Mesendoderm (in vitro differentiated cells): ENCODE data around the gene FAM181A.
A peak's percentile ranks its signal among the peaks of the same experiment; 100 is the strongest.

Source experiments
- DNase-seq: peaks from one replicate; pipeline ENCODE4 v3.0.0; 2013
- H2AK5ac ChIP-seq: 2 replicates; pipeline ENCODE4 v1.6.1; 2013; ENCODE audit warnings: low read length, inconsistent platforms
- H2BK120ac ChIP-seq: 2 replicates; pipeline ENCODE4 v1.6.1; 2013; ENCODE audit warnings: low read depth, mild to moderate bottlenecking, low read length, moderate library complexity, mixed read lengths
- H2BK15ac ChIP-seq: replicated peaks from 2 replicates; pipeline ENCODE4 v1.6.1; 2013; ENCODE audit warnings: low read depth, mild to moderate bottlenecking, moderate library complexity
- H2BK5ac ChIP-seq: 2 replicates; pipeline ENCODE4 v1.6.1; 2013; ENCODE audit warnings: low read length, inconsistent platforms
- H3K18ac ChIP-seq: 2 replicates; pipeline ENCODE4 v1.6.1; 2013; ENCODE audit warnings: mild to moderate bottlenecking, low read length, mixed read lengths
- H3K23ac ChIP-seq: one replicate; pipeline ENCODE4 v1.6.1; 2013; ENCODE audit warnings: low read length
- H3K27ac ChIP-seq: 2 replicates; pipeline ENCODE4 v1.5.1; 2013; ENCODE audit warnings: low read depth, mild to moderate bottlenecking, inconsistent platforms, low read length, moderate library complexity
- H3K27me3 ChIP-seq: 2 replicates; pipeline ENCODE4 v1.6.1; 2013; ENCODE audit warnings: low read length, control low read depth, mild to moderate bottlenecking, inconsistent platforms; ENCODE audit not compliant: insufficient read depth, poor library complexity
- H3K36me3 ChIP-seq: 2 replicates; pipeline ENCODE4 v1.6.1; 2013; ENCODE audit warnings: low read length, inconsistent platforms; ENCODE audit not compliant: control insufficient read depth, insufficient read depth
- H3K4ac ChIP-seq: one replicate; pipeline ENCODE4 v1.6.1; 2013; ENCODE audit warnings: low read depth, mild to moderate bottlenecking, low read length, moderate library complexity
- H3K4me1 ChIP-seq: 2 replicates; pipeline ENCODE4 v1.6.1; 2013; ENCODE audit warnings: low read depth, low read length, inconsistent platforms; ENCODE audit not compliant: control insufficient read depth
- H3K4me2 ChIP-seq: 2 replicates; pipeline ENCODE4 v1.6.1; 2013; ENCODE audit warnings: low read length
- H3K4me3 ChIP-seq: 2 replicates; pipeline ENCODE4 v1.5.1; 2013; ENCODE audit warnings: mild to moderate bottlenecking, low read length
- H3K56ac ChIP-seq: one replicate; pipeline ENCODE4 v1.6.1; 2013; ENCODE audit warnings: low read length
- H3K79me1 ChIP-seq: 2 replicates; pipeline ENCODE4 v1.6.1; 2013; ENCODE audit warnings: low read length, inconsistent platforms
- H3K79me2 ChIP-seq: 2 replicates; pipeline ENCODE4 v1.6.1; 2013; ENCODE audit warnings: mild to moderate bottlenecking, low read length; ENCODE audit not compliant: control insufficient read depth, insufficient read depth
- H3K9ac ChIP-seq: 2 replicates; pipeline ENCODE4 v1.6.1; 2013; ENCODE audit warnings: low read length, inconsistent platforms
- H4K5ac ChIP-seq: one replicate; pipeline ENCODE4 v1.6.1; 2013; ENCODE audit warnings: low read length
- H4K8ac ChIP-seq: one replicate; pipeline ENCODE4 v1.6.1; 2013; ENCODE audit warnings: low read depth, mild to moderate bottlenecking, control low read depth, low read length, moderate library complexity
- WGBS: extraction: QIAGEN DNeasy Blood & Tissue Kit; methylation state at CpG from one replicate; pipeline ENCODE4 v1.1.7; 2013; ENCODE audit warnings: low lambda C conversion rate, missing lambda C conversion rate; ENCODE audit not compliant: insufficient coverage; ENCODE audit errors: extremely low coverage; 5-methylcytosine and 5-hydroxymethylcytosine counted together

FAM181A gene

DNA sequence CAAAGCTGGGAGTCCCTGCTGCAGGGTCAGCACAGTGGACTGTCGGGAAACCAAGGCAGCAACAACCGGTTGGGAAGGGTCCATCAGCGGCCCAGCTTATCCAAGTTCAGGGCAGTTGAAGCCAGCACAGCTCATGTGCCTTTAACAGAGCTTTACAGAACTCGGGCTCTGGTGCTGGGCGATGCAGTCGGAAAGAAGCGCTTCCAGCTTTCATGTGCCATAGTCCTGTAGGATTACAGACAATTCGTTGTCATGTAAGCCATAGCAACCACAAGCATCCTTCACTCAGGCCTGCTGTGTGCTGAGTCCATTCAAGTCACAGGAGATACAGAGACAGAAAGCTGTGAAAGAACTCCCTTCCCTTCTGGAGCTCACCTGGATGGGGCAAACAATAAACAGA lies 3.5 kb upstream of the FAM181A start:
- Histone ChIP-seq H3K4me2 (no peak overlapping the region), H3K4me3 (no peak overlapping the region), H3K79me1 (no peaks in the 10 kb centered on the region), H3K36me3 (no peaks in the 10 kb centered on the region), H3K79me2 (no peaks in the 10 kb centered on the region), H4K8ac (no peak overlapping the region), H3K18ac (no peak overlapping the region), H3K27me3 (no peaks in the 10 kb centered on the region), H2AK5ac (no peak overlapping the region), H3K23ac (no peak overlapping the region), H3K4ac (no peak overlapping the region), H3K27ac (no peak overlapping the region), H4K5ac (no peak overlapping the region), H2BK15ac (no peak overlapping the region), H2BK120ac (no peak overlapping the region), H2BK5ac (no peak overlapping the region), H3K9ac (no peak overlapping the region), H3K4me1 (no peaks in the 10 kb centered on the region), H3K56ac (no peak overlapping the region)
- DNase-seq, result no peak
- WGBS, result no CpG with 5 or more reads among the region's 8 CpGs

DNA sequence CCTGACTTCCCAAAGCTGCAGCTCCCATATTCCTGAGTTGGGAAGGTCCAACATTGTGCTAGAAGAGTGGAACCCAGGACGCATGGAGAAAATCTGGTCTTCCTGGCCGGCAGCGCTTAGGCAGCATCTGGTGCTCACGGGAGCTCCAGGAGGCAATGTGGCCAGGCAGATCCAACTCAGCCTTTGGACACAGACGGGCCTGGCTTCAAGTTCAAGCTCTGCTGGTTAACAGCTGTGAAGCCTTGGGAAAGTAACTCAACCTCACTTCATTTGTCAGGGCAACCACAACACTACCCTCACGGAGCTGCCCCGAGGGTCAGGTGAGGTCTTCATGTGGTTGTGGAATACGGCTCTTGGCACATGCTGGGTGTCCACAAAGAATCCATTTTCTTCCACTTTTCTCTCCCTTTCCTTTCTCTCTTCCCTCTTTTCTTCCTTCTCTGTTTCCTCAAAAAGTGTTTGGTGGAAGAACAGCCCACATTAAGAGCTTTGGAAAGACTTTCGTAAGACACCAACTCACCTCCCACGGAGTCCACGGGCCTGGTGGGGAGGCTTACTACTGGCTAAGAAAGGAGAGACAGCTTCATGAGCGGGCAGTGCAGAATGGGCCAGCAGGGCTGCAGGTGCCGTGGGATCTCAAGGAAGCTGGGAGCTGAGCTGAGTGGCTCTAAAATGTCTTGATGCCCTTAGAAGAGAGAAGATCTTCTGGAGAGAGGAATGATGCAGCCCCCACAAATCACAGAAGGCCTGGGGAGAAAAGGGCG lies 2.4 kb upstream of the FAM181A start:
- no CpG with 5 or more reads among the region's 14 CpGs for WGBS
- no peaks in the 10 kb centered on the region for H3K4me1 ChIP-seq

DNA sequence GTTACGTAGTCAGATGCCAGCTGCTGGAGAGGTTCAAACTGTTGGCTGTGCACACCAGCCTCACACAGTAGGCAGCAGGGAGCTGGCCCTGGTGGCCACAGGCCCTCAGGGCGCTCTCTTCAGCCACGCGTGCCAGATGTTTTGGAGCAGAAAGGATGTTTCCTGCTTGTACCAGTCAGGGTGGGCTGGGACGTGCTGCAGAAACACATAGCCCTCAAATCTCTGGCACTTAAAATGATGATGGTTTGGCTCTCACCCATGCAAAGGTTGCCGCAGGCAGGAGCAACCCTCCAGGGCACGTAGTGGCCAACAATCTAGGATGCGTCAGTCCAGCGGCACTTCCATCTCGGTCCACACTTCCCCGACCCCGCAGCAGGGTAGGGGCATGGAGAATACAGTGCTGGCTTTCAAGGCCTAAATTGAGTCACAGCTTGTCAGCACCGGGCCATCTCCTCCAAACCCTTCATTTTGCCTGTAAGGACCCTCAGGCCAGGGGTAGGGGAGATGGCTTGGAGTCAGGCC lies 1.7 kb upstream of the FAM181A start:
- H3K27ac ChIP-seq, result no peak overlapping the region
- H3K4me3 ChIP-seq, result no peak overlapping the region
- no CpG with 5 or more reads among the region's 13 CpGs for whole genome bisulfite sequencing
- no peaks in the 10 kb centered on the region for H3K27me3 ChIP-seq
- H3K9ac ChIP-seq, result no peak overlapping the region
- H3K4ac ChIP-seq, result no peak overlapping the region
- no peaks in the 10 kb centered on the region for H3K79me2 ChIP-seq
- H2BK120ac ChIP-seq, result no peak overlapping the region
- no peak overlapping the region for H4K5ac ChIP-seq
- H3K79me1 ChIP-seq, result no peaks in the 10 kb centered on the region
- DNase-seq, result no peak
- no peak overlapping the region for H3K18ac ChIP-seq
- no peak overlapping the region for H2BK15ac ChIP-seq
- H2AK5ac ChIP-seq, result no peak overlapping the region
- H4K8ac ChIP-seq, result no peak overlapping the region
- no peak overlapping the region for H2BK5ac ChIP-seq
- H3K4me2 ChIP-seq, result no peak overlapping the region
- no peaks in the 10 kb centered on the region for H3K36me3 ChIP-seq
- no peak overlapping the region for H3K56ac ChIP-seq
- peak overlapping the region; percentile 6 for H3K23ac ChIP-seq
- no peaks in the 10 kb centered on the region for H3K4me1 ChIP-seq

More for the DNA sequence above, 2.4 kb upstream of the FAM181A start:
- Histone ChIP-seq H2BK5ac (no peak overlapping the region), H3K27ac (no peak overlapping the region), H3K79me1 (no peaks in the 10 kb centered on the region), H3K27me3 (no peaks in the 10 kb centered on the region), H3K79me2 (no peaks in the 10 kb centered on the region), H2BK120ac (no peak overlapping the region), H3K36me3 (no peaks in the 10 kb centered on the region), H3K56ac (no peak overlapping the region), H4K8ac (no peak overlapping the region), H3K4me2 (no peak overlapping the region), H4K5ac (no peak overlapping the region), H3K18ac (no peak overlapping the region), H3K23ac (no peak overlapping the region), H2AK5ac (no peak overlapping the region), H3K4me3 (no peak overlapping the region), H3K4ac (no peak overlapping the region), H3K9ac (no peak overlapping the region), H2BK15ac (no peak overlapping the region)
- no peak for DNase-seq

DNA sequence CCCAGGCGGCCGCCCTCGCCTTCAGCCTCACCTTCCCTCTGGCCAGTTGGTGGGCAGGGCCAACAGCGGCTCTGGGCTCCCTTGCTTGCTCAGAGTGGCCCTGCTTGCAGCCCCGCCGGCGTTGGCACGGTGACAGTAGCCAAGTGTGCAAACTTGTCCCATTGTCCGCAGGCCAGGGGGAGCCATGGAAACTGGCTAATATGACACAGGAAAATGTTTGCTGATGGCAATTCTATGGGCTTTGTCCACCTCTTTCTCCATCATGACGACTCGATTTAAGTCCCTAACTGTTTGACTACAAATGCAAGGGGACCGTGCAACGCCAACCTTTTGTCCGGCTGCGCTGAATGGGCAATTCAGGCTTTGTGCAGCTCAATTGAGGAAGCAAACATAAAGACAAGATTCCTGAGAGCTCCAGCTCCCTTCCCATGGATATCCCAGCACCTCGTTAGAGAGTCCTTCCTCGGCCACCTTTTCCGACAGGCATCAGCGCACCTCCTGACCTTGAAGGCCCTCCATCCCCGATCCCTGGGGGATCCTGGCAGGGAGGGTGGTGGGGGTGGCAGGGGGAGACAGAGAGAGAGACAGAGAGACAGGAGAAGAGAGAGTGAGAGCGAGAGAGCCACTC lies 785 bp upstream of the FAM181A start:
- no peak overlapping the region for H3K4ac ChIP-seq
- H3K27ac ChIP-seq, result no peak overlapping the region
- no peak overlapping the region for H3K18ac ChIP-seq
- H3K79me2 ChIP-seq, result no peaks in the 10 kb centered on the region
- no peaks in the 10 kb centered on the region for H3K27me3 ChIP-seq
- H3K4me3 ChIP-seq, result no peak overlapping the region
- no peak for DNase-seq
- H2BK5ac ChIP-seq, result no peak overlapping the region
- H3K79me1 ChIP-seq, result no peaks in the 10 kb centered on the region
- H3K9ac ChIP-seq, result no peak overlapping the region
- H3K23ac ChIP-seq, result no peak overlapping the region
- no peak overlapping the region for H3K4me2 ChIP-seq
- no peaks in the 10 kb centered on the region for H3K4me1 ChIP-seq
- no peak overlapping the region for H2AK5ac ChIP-seq
- no peak overlapping the region for H3K56ac ChIP-seq
- WGBS, result no CpG with 5 or more reads among the region's 21 CpGs
- no peaks in the 10 kb centered on the region for H3K36me3 ChIP-seq
- no peak overlapping the region for H2BK120ac ChIP-seq
- H2BK15ac ChIP-seq, result no peak overlapping the region
- H4K5ac ChIP-seq, result no peak overlapping the region
- H4K8ac ChIP-seq, result no peak overlapping the region

DNA sequence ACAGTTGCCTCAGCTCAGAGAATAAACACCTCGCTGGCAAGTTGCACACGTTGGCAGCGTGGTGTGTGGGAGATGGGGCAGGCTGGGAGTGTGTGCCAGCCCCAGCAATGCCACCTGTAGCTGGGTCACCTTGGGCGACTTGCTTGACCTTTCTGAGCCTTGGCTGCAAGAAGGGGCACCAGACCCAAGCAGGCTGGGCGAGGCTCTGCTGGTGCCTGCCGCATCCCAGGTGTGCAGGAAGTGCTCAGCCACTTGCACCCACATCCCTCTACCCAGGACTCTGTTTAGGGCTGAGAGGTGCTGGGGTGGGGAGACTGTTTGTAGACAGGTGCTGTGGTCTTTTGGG lies 629 bp downstream of the FAM181A start:
- Histone ChIP-seq H4K5ac (no peak overlapping the region), H3K56ac (no peak overlapping the region), H3K79me2 (no peaks in the 10 kb centered on the region), H3K79me1 (no peaks in the 10 kb centered on the region), H3K9ac (no peak overlapping the region), H3K36me3 (no peaks in the 10 kb centered on the region), H2BK120ac (no peak overlapping the region), H2AK5ac (no peak overlapping the region), H2BK5ac (no peak overlapping the region), H3K27me3 (no peaks in the 10 kb centered on the region), H2BK15ac (no peak overlapping the region), H3K4me1 (no peaks in the 10 kb centered on the region), H3K4me2 (no peak overlapping the region), H3K4me3 (no peak overlapping the region), H3K18ac (no peak overlapping the region), H4K8ac (no peak overlapping the region), H3K23ac (peak overlapping the region; percentile 89), H3K4ac (no peak overlapping the region), H3K27ac (no peak overlapping the region)
- no peak for DNase-seq
- no CpG with 5 or more reads among the region's 6 CpGs for WGBS
